Activated naive CD8-positive, alpha-beta T cell treated with anti-CD3 and anti-CD28 coated beads, Interleukin-2, amount 10 ng/mL, durations not matched to agents 7 days and 5 days (primary cell): Measurements from ENCODE around the gene UTF1. TPM values are rescaled to one million over a fixed set of nuclear protein-coding genes. Genes with fewer than 3 reads are reported as not detected.

Experiments used
- ATAC-seq: fragments of 150-1000 bp; cut with Tn5 transposase; one replicate; pipeline ENCODE4 v1.10.0; 2021; ENCODE audit warnings: low read depth, moderate library complexity
- POLR2A ChIA-PET: fragments of 350-600 bp; sonication (Branson Sonifier 250); formaldehyde crosslinking; loops from one replicate; lab custom pipeline; 2021; ENCODE audit warnings: antibody characterized with exemption; lab: Charles Lee
- DNase-seq: peaks from one replicate; pipeline ENCODE4 v3.0.0; 2021
- H3K27ac Mint-ChIP-seq: one replicate; pipeline ENCODE4 v1.8.0; 2022; ENCODE audit warnings: mild to moderate bottlenecking, mixed read lengths
- H3K27me3 Mint-ChIP-seq: one replicate; pipeline ENCODE4 v1.8.0; 2022; ENCODE audit warnings: mild to moderate bottlenecking, moderate library complexity, mixed read lengths
- H3K36me3 Mint-ChIP-seq: one replicate; pipeline ENCODE4 v1.8.0; 2021; ENCODE audit warnings: mild to moderate bottlenecking, mixed read lengths
- H3K4me1 Mint-ChIP-seq: one replicate; pipeline ENCODE4 v1.8.0; 2021; ENCODE audit warnings: mixed read lengths
- H3K4me3 Mint-ChIP-seq: one replicate; pipeline ENCODE4 v1.8.0; 2022; ENCODE audit warnings: mild to moderate bottlenecking, moderate library complexity, mixed read lengths
- H3K9me3 Mint-ChIP-seq: one replicate; pipeline ENCODE4 v1.8.0; 2021; ENCODE audit warnings: mixed read lengths
- total RNA-seq, 2 experiments: library from RNA; stranded (reverse); gene quantifications; one replicate each; pipeline ENCODE4 v1.2.3, GENCODE V29; 2021

The UTF1 gene
- total RNA-seq, 2 experiments from 2014 or later: not detected

DNA sequence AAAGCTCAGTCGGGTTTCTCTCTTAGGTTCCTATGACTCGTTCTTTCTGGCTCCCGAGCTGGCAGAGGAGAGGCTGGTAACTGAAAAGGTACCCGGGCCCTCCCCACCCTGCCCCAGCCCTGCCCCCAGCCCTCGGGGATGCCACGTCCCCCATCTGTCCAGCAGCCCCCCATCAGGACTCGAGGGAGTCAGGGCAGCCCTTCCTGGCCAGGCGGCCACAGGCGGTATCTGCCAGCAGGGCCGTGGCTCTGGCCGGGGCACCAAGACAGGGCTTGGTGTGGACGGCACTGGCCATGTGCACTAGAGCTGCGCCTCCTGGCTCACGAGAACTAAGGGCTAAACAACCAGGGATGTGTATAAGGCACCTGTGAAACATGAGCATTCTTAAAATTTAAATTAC, 40.3 kb upstream of the UTF1 start:
- H3K4me3 Mint-ChIP-seq: no peak overlapping the region
- H3K27ac Mint-ChIP-seq: no peak overlapping the region
- H3K27me3 Mint-ChIP-seq: peaks cover 14% of the 10 kb centered on the region
- H3K4me1 Mint-ChIP-seq: no peaks in the 10 kb centered on the region
- no peaks in the 10 kb centered on the region for H3K36me3 Mint-ChIP-seq
- no peak for ATAC-seq
- POLR2A ChIA-PET: no interaction called here
- no peaks in the 10 kb centered on the region for H3K9me3 Mint-ChIP-seq
- no peak for DNase-seq

DNA sequence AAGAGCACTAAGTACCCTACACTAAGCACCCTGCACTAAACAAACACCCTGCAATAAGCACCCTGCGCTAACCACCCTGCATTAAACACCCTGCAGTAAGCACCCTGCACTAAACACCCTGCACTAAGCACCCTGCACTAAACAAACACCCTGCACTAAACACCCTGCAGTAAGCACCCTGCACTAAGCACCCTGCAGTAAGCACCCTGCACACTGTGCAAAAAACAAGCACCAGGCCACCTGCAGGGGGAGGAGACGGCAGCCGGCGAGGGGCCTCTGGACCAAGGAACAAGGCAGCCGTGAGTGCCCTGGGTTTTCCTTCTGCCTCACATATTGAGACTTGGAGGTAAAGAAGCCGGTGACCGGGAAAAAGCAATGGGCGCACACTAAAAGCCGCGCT, 39.8 kb upstream of the UTF1 start:
- Mint-ChIP-seq H3K9me3 (no peaks in the 10 kb centered on the region), H3K4me1 (no peaks in the 10 kb centered on the region), H3K36me3 (no peaks in the 10 kb centered on the region), H3K27me3 (peaks cover 14% of the 10 kb centered on the region), H3K4me3 (no peak overlapping the region), H3K27ac (no peak overlapping the region)
- ATAC-seq (no peak), DNase-seq (no peak)
- POLR2A ChIA-PET: no interaction called here

DNA sequence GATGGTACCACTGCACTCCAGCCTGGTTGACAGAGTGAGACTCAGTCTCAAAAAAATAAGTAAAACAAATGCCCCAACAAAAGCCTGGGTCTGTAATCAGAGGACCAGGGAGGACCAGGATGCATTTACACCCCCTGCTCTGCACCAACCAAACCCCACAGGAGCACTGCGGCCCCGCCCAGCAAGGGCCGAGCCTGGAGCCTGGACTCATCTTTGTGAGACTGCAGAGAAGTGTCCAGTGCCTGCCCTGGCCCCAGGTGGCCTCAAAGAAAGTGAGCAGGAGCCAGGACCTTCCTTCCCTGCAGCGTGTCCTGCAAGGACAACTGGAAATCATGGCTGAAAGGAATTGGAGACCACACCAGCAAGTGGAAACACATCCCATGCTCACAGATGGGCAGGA, 38.4 kb upstream of the UTF1 start:
- POLR2A ChIA-PET: no interaction called here
- DNase-seq (no peak), ATAC-seq (no peak)
- H3K4me3 Mint-ChIP-seq: no peak overlapping the region
- no peak overlapping the region for H3K27ac Mint-ChIP-seq
- H3K27me3 Mint-ChIP-seq: peaks cover 14% of the 10 kb centered on the region
- H3K4me1 Mint-ChIP-seq: no peaks in the 10 kb centered on the region
- no peaks in the 10 kb centered on the region for H3K36me3 Mint-ChIP-seq
- no peaks in the 10 kb centered on the region for H3K9me3 Mint-ChIP-seq

DNA sequence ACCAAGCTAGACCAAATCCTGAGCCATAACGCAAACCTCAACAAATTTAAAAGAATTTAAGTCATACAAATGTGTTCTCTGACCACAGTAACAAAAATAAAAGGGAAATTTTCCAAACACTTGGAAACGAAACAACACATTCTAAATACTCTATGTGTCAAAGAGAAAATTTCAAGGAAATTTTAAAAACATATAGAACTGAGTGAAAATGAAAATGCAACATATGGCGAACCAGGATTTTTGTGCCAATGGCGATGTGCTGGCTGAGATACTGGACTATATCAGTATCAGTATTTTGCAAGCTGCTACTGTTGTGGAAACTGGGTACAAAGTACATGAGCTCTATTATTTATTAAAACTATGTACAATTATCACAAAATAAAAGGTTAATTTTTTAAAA, 35.9 kb upstream of the UTF1 start:
- peaks cover 14% of the 10 kb centered on the region for H3K27me3 Mint-ChIP-seq
- H3K9me3 Mint-ChIP-seq: no peaks in the 10 kb centered on the region
- H3K27ac Mint-ChIP-seq: no peak overlapping the region
- H3K36me3 Mint-ChIP-seq: no peaks in the 10 kb centered on the region
- POLR2A ChIA-PET: no interaction called here
- ATAC-seq: no peak
- H3K4me3 Mint-ChIP-seq: no peak overlapping the region
- no peak for DNase-seq
- no peaks in the 10 kb centered on the region for H3K4me1 Mint-ChIP-seq

DNA sequence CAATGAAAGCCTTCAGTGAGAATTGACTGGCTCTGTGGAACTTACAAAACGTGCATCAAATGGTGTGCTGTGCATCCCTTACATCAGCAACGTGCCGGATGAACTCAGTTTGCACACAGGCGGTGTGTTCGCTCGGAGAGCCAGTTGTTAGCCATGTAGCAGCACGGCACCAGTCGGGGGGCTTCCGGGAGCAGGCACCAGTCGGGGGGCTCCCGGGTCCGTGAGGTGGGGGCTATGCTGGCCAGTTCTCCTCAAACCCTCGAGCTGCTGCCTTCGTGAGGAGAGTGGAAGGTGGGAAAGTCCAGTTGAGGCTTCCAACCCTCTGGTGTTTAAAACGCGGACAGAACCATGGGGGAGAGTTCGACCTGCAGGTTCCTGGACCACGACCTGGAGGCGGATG, 34.9 kb upstream of the UTF1 start:
- peaks cover 14% of the 10 kb centered on the region for H3K27me3 Mint-ChIP-seq
- no peaks in the 10 kb centered on the region for H3K4me1 Mint-ChIP-seq
- H3K4me3 Mint-ChIP-seq: no peak overlapping the region
- DNase-seq: no peak
- POLR2A ChIA-PET: no interaction called here
- ATAC-seq: no peak
- no peak overlapping the region for H3K27ac Mint-ChIP-seq
- no peaks in the 10 kb centered on the region for H3K36me3 Mint-ChIP-seq
- H3K9me3 Mint-ChIP-seq: no peaks in the 10 kb centered on the region

DNA sequence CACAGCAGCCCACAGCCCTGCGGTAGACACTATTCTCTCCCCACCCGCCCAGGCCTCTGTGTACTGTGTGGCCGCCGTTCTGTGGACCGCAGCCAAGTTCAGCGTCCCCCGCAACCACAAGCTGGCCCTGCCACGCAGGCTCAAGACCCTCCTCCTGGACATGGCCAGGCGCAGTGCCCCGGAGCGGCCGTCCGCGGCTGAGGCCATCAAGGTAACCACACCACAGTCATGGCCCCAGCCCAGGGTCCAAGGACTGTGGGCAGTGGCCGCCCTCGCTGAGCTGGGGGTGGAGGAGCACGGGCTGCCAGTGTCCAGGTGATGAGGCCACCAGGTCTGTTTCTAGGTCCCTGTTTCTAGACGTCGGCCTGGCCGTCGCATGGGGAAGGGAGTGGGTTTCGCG, 34.4 kb upstream of the UTF1 start:
- Mint-ChIP-seq H3K27me3 (peaks cover 14% of the 10 kb centered on the region), H3K36me3 (no peaks in the 10 kb centered on the region), H3K4me1 (no peaks in the 10 kb centered on the region), H3K9me3 (no peaks in the 10 kb centered on the region), H3K4me3 (no peak overlapping the region), H3K27ac (no peak overlapping the region)
- DNase-seq (no peak), ATAC-seq (no peak)
- POLR2A ChIA-PET: no interaction called here

DNA sequence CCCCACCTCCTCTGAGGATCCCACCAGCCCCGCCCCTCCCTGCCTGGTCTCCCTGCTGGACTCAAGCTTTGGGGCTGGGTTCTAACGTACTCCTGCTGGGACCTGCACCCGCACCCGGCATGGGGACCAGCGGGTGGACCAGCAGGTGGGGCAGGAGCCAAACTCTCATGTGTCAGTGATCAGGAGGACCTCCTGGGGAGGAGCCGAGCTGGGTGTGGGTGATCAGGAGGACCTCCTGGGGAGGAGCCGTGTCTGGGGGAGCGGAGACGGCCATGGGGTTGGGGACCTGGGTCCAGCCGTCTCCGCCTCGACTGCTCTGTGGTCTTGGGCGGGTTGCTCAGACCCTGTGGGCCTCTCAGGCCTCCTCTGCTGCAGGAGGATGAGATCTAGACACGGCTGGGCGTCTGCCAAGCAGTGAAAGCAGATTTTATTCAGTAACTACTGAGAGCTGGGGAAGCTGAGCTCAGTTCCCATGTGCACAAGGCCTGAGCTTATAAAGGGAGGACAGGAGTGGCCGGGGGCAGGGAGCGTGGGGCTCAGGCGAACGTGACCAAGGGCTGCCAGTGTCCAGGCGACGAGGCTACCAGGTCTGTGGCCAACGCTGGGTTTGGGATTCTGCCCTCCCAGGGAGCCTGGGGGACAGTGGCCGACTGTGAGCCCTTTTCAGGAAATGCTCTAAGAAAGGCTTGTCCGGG, 33.6 kb upstream of the UTF1 start:
- Mint-ChIP-seq H3K4me3 (no peak overlapping the region), H3K27ac (no peak overlapping the region), H3K9me3 (no peaks in the 10 kb centered on the region), H3K36me3 (no peaks in the 10 kb centered on the region), H3K4me1 (no peaks in the 10 kb centered on the region), H3K27me3 (peaks cover 14% of the 10 kb centered on the region)
- POLR2A ChIA-PET: no interaction called here
- DNase-seq (no peak), ATAC-seq (no peak)

DNA sequence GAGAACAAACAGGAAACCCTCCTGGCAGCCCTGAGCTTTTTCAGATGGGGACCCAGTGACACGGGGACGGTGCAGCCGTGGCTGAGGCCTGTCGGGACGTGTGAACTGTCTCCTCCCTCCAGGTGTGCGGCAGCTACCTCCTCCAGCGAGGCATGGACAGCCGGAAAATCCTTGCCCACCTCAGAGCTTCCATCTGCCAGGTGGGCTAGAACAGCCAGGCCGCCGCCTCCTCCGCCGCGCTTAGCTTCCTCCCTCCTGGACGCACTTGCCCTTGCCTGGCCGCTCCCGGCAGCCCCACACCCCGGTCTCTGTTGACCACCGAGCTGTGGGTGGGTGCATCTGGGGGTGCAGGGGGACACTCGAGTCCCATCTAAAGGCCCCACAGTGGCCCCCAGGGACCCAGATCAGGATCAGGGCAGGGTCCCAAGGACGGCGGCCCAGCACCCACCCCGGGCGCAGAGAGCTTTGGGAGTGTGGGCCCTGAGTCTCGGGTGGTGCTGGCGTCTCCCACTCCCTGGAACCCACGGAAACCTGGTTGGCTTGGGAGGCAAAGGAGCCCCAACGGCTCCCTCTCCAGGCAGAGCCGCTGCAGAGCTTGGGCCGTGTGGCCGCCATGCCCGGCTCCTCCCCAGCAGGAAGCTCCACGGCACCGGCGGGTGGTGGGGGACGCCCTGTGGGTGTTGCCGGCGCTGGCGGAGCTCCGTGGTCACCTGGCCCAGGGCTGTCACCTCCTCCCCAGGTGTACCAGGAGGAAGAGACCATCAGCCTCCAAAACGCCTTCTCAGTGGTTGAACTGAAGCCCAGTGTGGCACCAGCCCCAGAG, 32.9 kb upstream of the UTF1 start:
- Mint-ChIP-seq H3K4me3 (no peak overlapping the region), H3K36me3 (no peaks in the 10 kb centered on the region), H3K27ac (no peak overlapping the region), H3K27me3 (peaks cover 13% of the 10 kb centered on the region), H3K4me1 (no peaks in the 10 kb centered on the region), H3K9me3 (no peaks in the 10 kb centered on the region)
- POLR2A ChIA-PET: no interaction called here
- ATAC-seq: no peak
- no peak for DNase-seq

DNA sequence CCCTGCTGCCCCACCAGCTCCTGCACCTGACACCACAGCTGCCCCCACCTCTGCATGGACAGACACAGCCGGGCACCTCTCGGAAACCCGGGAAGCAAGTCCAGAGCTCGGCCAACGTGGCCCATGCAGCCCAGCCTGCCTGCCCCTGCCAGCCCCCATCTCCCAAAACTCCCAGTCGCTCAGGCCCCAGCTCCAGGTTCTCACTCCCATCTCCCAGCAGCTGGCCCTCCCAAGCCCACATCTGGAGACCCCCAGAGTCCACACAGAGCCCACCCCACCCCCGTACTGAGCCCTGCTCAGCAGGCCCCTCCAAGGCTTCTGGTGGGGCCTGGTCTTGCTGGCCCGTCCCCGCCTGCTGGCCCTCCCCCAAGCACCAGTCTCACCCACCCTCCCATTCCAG, 32.2 kb upstream of the UTF1 start:
- no peak for ATAC-seq
- H3K36me3 Mint-ChIP-seq: no peaks in the 10 kb centered on the region
- H3K9me3 Mint-ChIP-seq: no peaks in the 10 kb centered on the region
- no peak overlapping the region for H3K4me3 Mint-ChIP-seq
- no peaks in the 10 kb centered on the region for H3K4me1 Mint-ChIP-seq
- no peak for DNase-seq
- H3K27ac Mint-ChIP-seq: no peak overlapping the region
- H3K27me3 Mint-ChIP-seq: peaks cover 13% of the 10 kb centered on the region
- POLR2A ChIA-PET: no interaction called here

DNA sequence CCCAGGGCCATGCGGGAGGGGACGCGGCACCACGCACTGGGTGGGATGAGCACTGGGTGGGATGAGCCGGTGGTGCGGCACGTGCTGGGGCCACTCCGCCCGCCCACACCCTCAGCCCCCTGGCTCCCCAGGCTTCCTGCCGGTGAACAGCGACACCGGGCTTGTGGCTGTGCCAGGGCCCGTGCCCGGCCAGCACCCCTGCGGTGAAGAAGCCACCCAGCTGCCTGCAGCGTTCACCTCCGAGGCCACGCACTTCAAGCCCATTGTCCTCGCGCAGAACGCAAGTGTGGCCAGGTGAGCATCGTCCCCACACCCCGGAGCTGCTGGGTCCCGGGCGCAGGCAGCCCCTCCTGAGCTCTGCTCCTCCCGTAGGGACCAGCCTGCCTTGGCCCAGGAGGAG, 31.8 kb upstream of the UTF1 start:
- Mint-ChIP-seq H3K27me3 (peaks cover 12% of the 10 kb centered on the region), H3K9me3 (no peaks in the 10 kb centered on the region), H3K4me3 (no peak overlapping the region), H3K4me1 (no peaks in the 10 kb centered on the region), H3K27ac (no peak overlapping the region), H3K36me3 (no peaks in the 10 kb centered on the region)
- no peak for DNase-seq
- ATAC-seq: no peak
- POLR2A ChIA-PET: no interaction called here

DNA sequence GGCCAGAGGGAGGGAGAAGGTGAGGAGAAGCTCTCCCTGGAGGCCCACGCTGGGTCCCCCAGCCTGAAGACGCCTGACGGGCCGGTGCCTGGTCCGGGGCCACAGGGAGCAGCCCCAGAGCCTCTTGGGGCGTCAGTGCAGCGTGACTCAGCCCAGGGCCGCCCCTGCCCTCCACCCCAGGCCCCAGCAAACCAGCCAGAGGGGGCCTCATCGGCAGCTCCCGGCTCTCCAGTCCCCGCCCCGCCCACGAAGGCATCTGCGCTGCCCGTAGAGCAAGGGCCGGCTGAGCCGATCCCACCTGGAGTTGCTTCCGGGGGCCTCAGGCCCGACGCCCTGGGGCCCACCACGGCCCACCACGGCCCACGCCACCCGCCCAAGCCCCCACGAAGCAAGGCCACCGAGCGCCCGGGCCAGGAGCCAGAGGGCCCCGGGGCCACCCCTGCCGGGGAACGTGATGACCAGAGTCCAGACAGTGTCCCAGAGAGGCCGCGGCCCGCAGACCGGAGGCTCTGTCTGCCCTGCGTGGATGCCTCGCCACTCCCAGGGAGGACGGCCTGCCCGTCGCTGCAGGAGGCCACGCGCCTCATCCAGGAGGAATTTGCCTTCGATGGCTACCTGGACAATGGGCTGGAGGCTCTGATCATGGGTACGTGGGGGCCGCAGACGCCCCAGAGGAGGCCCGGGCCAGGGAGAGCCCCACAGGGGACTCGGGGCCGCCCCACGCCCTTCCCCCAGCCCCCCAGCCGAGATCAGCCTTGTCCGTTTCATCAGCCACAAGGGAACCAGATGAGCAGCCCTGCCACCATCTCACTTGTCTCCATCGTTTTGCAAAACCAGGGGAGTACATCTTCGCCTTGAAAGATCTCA, 31.2 kb upstream of the UTF1 start:
- Mint-ChIP-seq H3K4me1 (no peaks in the 10 kb centered on the region), H3K36me3 (no peaks in the 10 kb centered on the region), H3K9me3 (no peaks in the 10 kb centered on the region), H3K27me3 (peaks cover 6% of the 10 kb centered on the region), H3K27ac (no peak overlapping the region), H3K4me3 (no peak overlapping the region)
- ATAC-seq (no peak), DNase-seq (no peak)
- POLR2A ChIA-PET: no interaction called here

DNA sequence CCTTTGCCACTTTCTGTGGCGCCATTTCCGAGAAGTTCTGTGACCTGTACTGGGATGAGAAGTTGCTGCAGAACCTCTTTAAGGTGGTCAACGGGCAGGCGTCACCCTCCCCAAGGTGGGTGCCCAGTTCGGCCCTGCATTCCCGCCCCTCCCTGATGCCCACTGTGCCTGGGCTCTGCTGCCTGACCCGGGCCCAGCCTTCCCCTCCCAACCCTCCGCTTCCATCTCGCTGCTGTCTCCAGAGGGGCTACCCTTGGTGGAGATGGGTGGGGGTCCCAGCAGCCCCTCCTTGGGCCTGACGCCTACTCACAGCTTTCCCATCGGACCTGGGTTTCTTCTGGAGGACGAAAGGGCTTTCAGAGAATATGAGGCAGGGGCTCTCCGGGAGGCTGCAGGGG, 30.5 kb upstream of the UTF1 start:
- Mint-ChIP-seq H3K27me3 (peaks cover 1% of the 10 kb centered on the region), H3K9me3 (no peaks in the 10 kb centered on the region), H3K4me3 (no peak overlapping the region)

DNA sequence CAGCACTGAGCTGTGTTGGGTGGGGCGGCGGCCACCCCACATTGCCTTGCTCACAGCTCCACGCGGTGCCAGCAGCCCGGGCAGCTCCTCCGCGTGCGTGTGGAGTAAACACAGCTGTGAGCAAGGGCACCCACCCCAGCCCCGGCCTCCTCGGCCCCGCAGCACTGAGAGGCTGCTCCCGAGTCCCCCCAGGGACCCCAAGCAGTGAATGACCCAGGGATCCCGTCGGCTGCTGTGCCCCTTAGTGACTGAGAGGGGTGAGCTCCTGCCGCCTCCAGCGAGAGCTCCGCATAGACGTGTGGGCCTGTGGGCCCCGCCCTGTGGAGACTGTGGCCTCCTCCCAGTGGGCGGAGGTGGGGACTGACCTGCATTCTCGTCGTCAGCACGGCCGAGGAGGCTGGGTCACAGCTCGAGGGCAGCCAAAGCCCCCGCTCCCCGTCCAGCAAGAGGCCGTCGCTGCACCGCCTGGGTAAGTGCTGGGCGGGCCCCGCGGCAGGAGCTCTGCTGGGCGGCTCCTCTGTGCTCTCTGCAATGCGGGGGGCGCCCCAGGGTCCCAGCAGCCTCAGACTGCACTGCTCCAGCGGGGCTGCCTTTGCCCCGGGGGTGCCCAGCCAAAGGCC, 29.9 kb upstream of the UTF1 start:
- no peaks in the 10 kb centered on the region for H3K36me3 Mint-ChIP-seq
- no peak overlapping the region for H3K4me3 Mint-ChIP-seq
- H3K9me3 Mint-ChIP-seq: no peaks in the 10 kb centered on the region
- H3K4me1 Mint-ChIP-seq: no peaks in the 10 kb centered on the region
- H3K27me3 Mint-ChIP-seq: no peaks in the 10 kb centered on the region
- no peak overlapping the region for H3K27ac Mint-ChIP-seq
- POLR2A ChIA-PET: no interaction called here
- no peak for DNase-seq
- no peak for ATAC-seq

More for the DNA sequence above, 30.5 kb upstream of the UTF1 start:
- DNase-seq: no peak
- Mint-ChIP-seq H3K4me1 (no peaks in the 10 kb centered on the region), H3K36me3 (no peaks in the 10 kb centered on the region), H3K27ac (no peak overlapping the region)
- POLR2A ChIA-PET: no interaction called here
- ATAC-seq: no peak
